Kidney epithelial cell (primary cell): ENCODE data around the gene HSPBAP1. TPM values are rescaled to one million over a fixed set of nuclear protein-coding genes. Genes with fewer than 3 reads are reported as not detected.
A peak's percentile ranks its signal among the peaks of the same experiment; 100 is the strongest.

ENCODE experiments used
- DNase-seq: peaks from one replicate; pipeline ENCODE4 v3.0.0-alpha.2; 2010; ENCODE audit warnings: low read depth
- H3K27me3 ChIP-seq: 2 replicates; pipeline ENCODE4 v1.6.0; 2011; ENCODE audit warnings: low read length; ENCODE audit not compliant: control insufficient read depth, insufficient read depth
- H3K36me3 ChIP-seq: 2 replicates; pipeline ENCODE4 v1.5.1; 2011; ENCODE audit warnings: low read length; ENCODE audit not compliant: control insufficient read depth, insufficient read depth
- H3K4me3 ChIP-seq: 2 replicates; pipeline ENCODE4 v1.5.1; 2011; ENCODE audit warnings: low read depth, mild to moderate bottlenecking, control low read depth, low read length
- CTCF ChIP-seq: IDR thresholded peaks from 2 replicates; pipeline ENCODE4 v1.5.1; 2011; ENCODE audit warnings: mild to moderate bottlenecking, moderate library complexity, low read length, control low read depth, inconsistent platforms; ENCODE audit not compliant: insufficient read depth, poor library complexity, severe bottlenecking
- total RNA-seq: library from RNA; depleted of rRNA; stranded (reverse); fragments of >200 nt; gene quantifications from 2 replicates; pipeline ENCODE4 v1.2.3, GENCODE V29; 2015

HSPBAP1 gene
- total RNA-seq: 8.1 and 10.7 TPM in 2 replicates

- no peaks in the 10 kb centered on the region for H3K27me3 ChIP-seq
- TF ChIP-seq CTCF: no peak
- peak; percentile 86 for DNase-seq
- H3K36me3 ChIP-seq: no peaks in the 10 kb centered on the region
- peak within 1 kb of the TSS; percentile 78 for H3K4me3 ChIP-seq
These were observed at the start of gene HSPBAP1 for GRCh38 chr3:122793568-122794416. TSS of gene HSPBAP1 (minus strand) at chr3:122793831. CDS start at chr3:122793680, 151 bp downstream.

GRCh38 chr3:122835590-122835989, 42.0 kb upstream of the HSPBAP1 start:
- TF ChIP-seq CTCF: no peak
- Histone ChIP-seq H3K4me3 (no peak overlapping the region), H3K27me3 (no peaks in the 10 kb centered on the region), H3K36me3 (no peaks in the 10 kb centered on the region)
- DNase-seq: no peak

- H3K36me3 ChIP-seq: no peaks in the 10 kb centered on the region
- DNase-seq: no peak
- H3K27me3 ChIP-seq: no peaks in the 10 kb centered on the region
- H3K4me3 ChIP-seq: no peak overlapping the region
- TF ChIP-seq CTCF: no peak
These were observed 34.6 kb upstream of the HSPBAP1 start for GRCh38 chr3:122828281-122828680.

- H3K4me3 ChIP-seq: no peak overlapping the region
- H3K36me3 ChIP-seq: no peaks in the 10 kb centered on the region
- DNase-seq: no peak
- no peak for TF ChIP-seq CTCF
- no peaks in the 10 kb centered on the region for H3K27me3 ChIP-seq
These were observed 32.6 kb upstream of the HSPBAP1 start for GRCh38 chr3:122826278-122826677.

GRCh38 chr3:122825460-122825859, 31.8 kb upstream of the HSPBAP1 start:
- no peaks in the 10 kb centered on the region for H3K36me3 ChIP-seq
- H3K4me3 ChIP-seq: no peak overlapping the region
- no peak for TF ChIP-seq CTCF
- DNase-seq: no peak
- no peaks in the 10 kb centered on the region for H3K27me3 ChIP-seq
